Measurements from ENCODE around the gene CYB5R4. TPM values are rescaled to one million over a fixed set of nuclear protein-coding genes. Genes with fewer than 3 reads are reported as not detected.
"Not testable (repeated sequence)": the region's sequence is repeated elsewhere in the genome, so short reads cannot be mapped to it uniquely, and the experiment has no call there.

The CYB5R4 gene
- total RNA-seq, 1 experiment from 2014 or later: 24.0 TPM

GRCh38 chr6:83948851-83949250 is 89.4 kb downstream of the CYB5R4 start:
- no peak overlapping the region for H3K9ac ChIP-seq (ENCODE audit: low read length)
- H3K9me3 ChIP-seq (ENCODE audit: control insufficient read depth in 1 of 2, insufficient read depth in 1 of 2, low read depth in 1 of 2, low read length in 2 of 2): no peaks in the 10 kb centered on the region
- H3K27ac ChIP-seq (ENCODE audit: low read depth, low read length): no peak overlapping the region
- TF ChIP-seq POLR2AphosphoS5 (IDR thresholded peaks at IDR 0.05; ENCODE audit: low read depth, low read length) (no peak), REST (IDR thresholded peaks at IDR 0.05; ENCODE audit: low read depth) (no peak), YY1 (IDR thresholded peaks at IDR 0.05; ENCODE audit: extremely low read depth, insufficient replicate concordance, low read depth, low read length) (no peak), SIN3A (IDR thresholded peaks at IDR 0.05; ENCODE audit: low read depth) (no peak), CBX3 (IDR thresholded peaks at IDR 0.05; ENCODE audit: low read depth) (no peak), CTCF (IDR thresholded peaks at IDR 0.05 in 2 of 3, conservative IDR thresholded peaks at IDR 0.05 in 1 of 3; ENCODE audit: borderline replicate concordance in 1 of 3, insufficient read depth in 1 of 3, low read depth in 2 of 3, low read length in 2 of 3) (no peak), TCF7L2 (IDR thresholded peaks at IDR 0.05; ENCODE audit: borderline replicate concordance, extremely low read depth, insufficient read depth, insufficient read length) (no peak)
- RAD21 ChIA-PET (ENCODE audit: low non-redundant PET in 1 of 2, low total read pairs in 2 of 2, uncharacterized antibody in 2 of 2, unreplicated experiment in 2 of 2): no interaction called here
- no peaks in the 10 kb centered on the region for H3K36me3 ChIP-seq (ENCODE audit: control insufficient read depth in 1 of 2, insufficient read depth in 2 of 2, low read length in 2 of 2)
- ATAC-seq (no peak), DNase-seq (ENCODE audit: low read depth, low spot score) (no peak)
- H3K27me3 ChIP-seq (ENCODE audit: insufficient read depth, low read length): no peaks in the 10 kb centered on the region
- H3K4me2 ChIP-seq (ENCODE audit: low read length): no peak overlapping the region
- BruUV-seq (replicated peaks): no TSS peak
- no peak overlapping the region for H2AFZ ChIP-seq (ENCODE audit: low read depth, low read length, poor library complexity, severe bottlenecking)
- H3K4me3 ChIP-seq (replicated peaks in 1 of 2; ENCODE audit: low read depth in 1 of 2, low read length in 2 of 2): no peak overlapping the region
- CTCF ChIA-PET: no interaction called here
- H3K4me1 ChIP-seq (ENCODE audit: control insufficient read depth in 1 of 2, insufficient read depth in 2 of 2, low read length in 2 of 2): no peaks in the 10 kb centered on the region
- H4K20me1 ChIP-seq (ENCODE audit: insufficient read depth): no peaks in the 10 kb centered on the region
- intact Hi-C loops (cut with micrococcal nuclease): no loop called here
- POLR2A ChIA-PET: no interaction called here
- H3K9me2 ChIP-seq (ENCODE audit: insufficient read depth): no peaks in the 10 kb centered on the region
- no peaks in the 10 kb centered on the region for H3K79me2 ChIP-seq (ENCODE audit: insufficient read depth, low read length)

- CTCF ChIA-PET; H3K27me3 ChIP-seq (ENCODE audit: insufficient read depth, low read length); H3K9me3 ChIP-seq (ENCODE audit: control insufficient read depth in 1 of 2, insufficient read depth in 1 of 2, low read depth in 1 of 2, low read length in 2 of 2); H3K4me3 ChIP-seq (replicated peaks in 1 of 2; ENCODE audit: low read depth in 1 of 2, low read length in 2 of 2); H3K4me2 ChIP-seq (ENCODE audit: low read length); H3K9me2 ChIP-seq (ENCODE audit: insufficient read depth); POLR2A ChIA-PET; H4K20me1 ChIP-seq (ENCODE audit: insufficient read depth); H3K9ac ChIP-seq (ENCODE audit: low read length); H3K36me3 ChIP-seq (ENCODE audit: control insufficient read depth in 1 of 2, insufficient read depth in 2 of 2, low read length in 2 of 2); intact Hi-C loops (cut with micrococcal nuclease); DNase-seq (ENCODE audit: low read depth, low spot score); H2AFZ ChIP-seq (ENCODE audit: low read depth, low read length, poor library complexity, severe bottlenecking); H3K79me2 ChIP-seq (ENCODE audit: insufficient read depth, low read length); H3K27ac ChIP-seq (ENCODE audit: low read depth, low read length); ATAC-seq; RAD21 ChIA-PET (ENCODE audit: low non-redundant PET in 1 of 2, low total read pairs in 2 of 2, uncharacterized antibody in 2 of 2, unreplicated experiment in 2 of 2); H3K4me1 ChIP-seq (ENCODE audit: control insufficient read depth in 1 of 2, insufficient read depth in 2 of 2, low read length in 2 of 2); BruUV-seq (replicated peaks): not testable (repeated sequence)
Measured at GRCh38 chr6:83951423-83951822, 91.9 kb downstream of the CYB5R4 start.

All from HCT116 (cell line).